Thyroid gland (tissue), 4 donors: ENCODE measurements around the gene GTSE1.

Source experiments
- CTCF ChIP-seq, 6 experiments: fragments of 200-600 bp in 3 of 6; fragments of 450-650 bp in 3 of 6; sonication (generic) in 3 of 6; IDR thresholded peaks; one replicate each; pipeline ENCODE4 v1.5.1; 2016 to 2019; ENCODE audit warnings: antibody characterized with exemption in 6 of 6, mild to moderate bottlenecking in 2 of 6, inconsistent platforms in 1 of 6, moderate library complexity in 1 of 6
- POLR2A ChIP-seq, 2 donors: fragments of 450-650 bp; IDR thresholded peaks; one replicate each; pipeline ENCODE4 v1.6.1; 2017; ENCODE audit warnings: antibody characterized with exemption in 2 of 2, mild to moderate bottlenecking in 2 of 2, moderate library complexity in 1 of 2

DNA sequence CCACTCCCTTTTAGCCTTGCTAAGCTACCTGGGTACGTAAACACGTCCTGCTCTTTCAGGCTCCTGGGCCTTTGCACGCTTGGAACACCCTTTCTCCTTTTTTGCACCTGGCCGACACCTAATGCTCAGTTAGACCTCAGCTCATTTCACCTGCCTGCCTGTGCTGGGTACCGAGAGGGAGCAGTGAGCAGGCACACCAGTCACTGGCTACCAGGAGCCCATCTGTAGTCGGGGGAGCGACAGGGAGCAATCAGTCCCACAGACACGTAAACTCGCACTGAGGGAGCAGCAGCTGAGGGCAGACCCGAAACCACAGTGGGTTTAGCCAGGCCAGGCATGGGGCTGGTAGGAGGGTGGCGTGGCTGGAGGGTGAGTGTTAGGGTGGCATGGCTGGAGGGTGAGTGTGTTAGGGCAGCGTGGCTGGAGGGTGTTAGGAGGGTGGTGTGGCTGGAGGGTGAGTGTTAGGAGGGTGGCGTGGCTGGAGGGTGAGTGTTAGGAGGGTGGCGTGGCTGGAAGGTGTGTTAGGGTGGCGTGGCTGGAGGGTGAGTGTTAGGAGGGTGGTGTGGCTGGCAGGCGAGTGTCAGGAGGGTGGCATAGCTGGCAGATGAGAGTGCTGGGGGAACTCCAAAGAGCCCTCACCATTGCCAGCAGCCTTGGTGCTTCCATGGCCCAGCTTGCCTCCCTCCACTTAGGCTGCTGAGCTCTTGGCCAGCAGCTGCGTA, 6.4 kb upstream of the GTSE1 start:
- TF ChIP-seq CTCF (IDR thresholded peaks at IDR 0.05), result no peak
- no peak for TF ChIP-seq POLR2A (IDR thresholded peaks at IDR 0.05)
